GM18519 (cell line): ENCODE results near the gene CD33.
"Not testable (repeated sequence)": the region's sequence is repeated elsewhere in the genome, so short reads cannot be mapped to it uniquely, and the experiment has no call there.

Experiments
- ATAC-seq: cut with Tn5 transposase; IDR thresholded peaks from one replicate; pipeline ENCODE4 v1.9.1; 2021; ENCODE audit warnings: mild to moderate bottlenecking, moderate library complexity; ENCODE audit not compliant: unreplicated experiment, low FRiP score

Gene CD33

DNA sequence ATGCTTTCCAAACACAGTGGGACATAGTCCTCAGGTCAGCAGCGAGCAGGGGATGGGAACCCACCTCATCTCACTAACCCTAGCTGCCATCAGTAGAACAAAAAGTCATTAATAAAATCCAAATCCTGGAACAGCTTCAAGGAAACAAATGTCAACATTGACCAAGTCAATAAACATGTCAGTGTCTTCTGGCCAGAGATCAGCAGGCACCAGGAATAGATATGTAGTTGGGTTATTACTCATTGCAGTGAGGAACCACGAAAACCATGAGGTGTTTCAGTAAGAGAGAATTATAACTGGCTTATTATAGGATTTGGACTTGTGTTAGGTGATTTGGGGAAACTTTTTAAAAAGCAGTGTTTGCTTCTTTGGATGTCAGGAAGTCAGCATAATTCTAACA lies 17.1 kb upstream of the CD33 start:
- ATAC-seq, result no peak

DNA sequence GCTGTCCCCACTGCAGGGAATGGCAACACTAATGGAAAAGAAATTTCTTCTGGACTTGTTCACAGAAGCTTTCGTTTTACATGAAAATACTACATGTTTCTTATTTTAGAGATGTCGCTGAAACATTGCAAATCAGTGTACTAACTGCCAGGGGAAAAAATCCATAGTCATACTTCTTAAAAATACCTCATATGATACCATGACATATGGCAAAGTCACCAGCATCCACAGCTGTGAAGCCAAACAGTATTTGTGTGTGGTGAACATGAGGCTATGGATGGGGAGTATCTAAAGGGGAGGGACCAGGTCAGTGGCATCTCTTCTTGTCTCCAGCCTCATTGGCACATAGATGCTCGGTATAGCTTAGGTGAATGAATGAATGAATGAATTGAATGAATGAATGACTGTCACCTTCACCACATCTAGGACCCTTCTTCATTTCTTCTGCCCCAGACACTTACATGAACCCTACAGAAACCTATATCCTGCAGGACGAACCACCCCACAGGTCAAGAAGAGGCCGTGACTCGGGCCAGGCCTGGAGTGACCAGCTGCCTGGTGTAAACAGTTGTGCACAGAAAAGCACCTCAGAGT lies 14.6 kb upstream of the CD33 start:
- ATAC-seq, result no peak

DNA sequence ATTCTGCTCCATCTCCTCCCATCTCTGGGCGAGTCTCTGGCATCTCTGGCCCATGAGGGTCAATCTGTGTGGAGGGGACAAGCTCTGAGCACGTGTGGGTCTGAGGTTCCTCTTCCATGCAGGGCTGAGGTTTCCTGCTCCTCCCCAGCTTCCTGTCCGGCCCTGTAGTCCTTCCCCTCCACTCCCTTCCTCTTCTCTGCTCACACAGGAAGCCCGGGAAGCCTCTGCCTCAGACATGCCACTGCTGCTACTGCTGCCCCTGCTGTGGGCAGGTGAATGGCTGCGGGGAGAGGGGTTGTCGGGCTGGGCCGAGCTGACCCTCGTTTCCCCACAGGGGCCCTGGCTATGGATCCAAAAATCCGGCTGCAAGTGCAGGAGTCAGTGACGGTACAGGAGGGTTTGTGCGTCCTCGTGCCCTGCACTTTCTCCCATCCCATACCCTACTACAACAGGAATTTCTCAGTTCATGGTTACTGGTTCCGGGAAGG lies 14.0 kb upstream of the CD33 start:
- ATAC-seq, result not testable (repeated sequence)

DNA sequence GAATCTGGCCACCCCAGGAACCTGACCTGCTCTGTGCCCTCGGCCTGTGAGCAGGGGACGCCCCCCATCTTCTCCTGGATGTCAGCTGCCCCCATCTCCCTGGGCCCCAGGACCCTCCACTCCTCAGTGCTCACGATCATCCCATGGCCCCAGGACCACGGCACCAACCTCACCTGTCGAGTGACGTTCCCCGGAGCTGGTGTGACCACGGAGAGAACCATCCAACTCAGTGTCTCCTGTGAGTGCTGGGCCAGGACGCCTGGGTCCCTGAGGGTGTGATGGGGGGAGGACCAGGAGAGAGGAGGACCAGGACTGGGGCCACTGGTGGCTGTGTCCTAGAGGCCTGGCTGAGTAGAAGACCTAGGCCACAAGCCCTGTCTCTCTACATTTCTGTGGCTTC lies 13.0 kb upstream of the CD33 start:
- ATAC-seq, result no peak

DNA sequence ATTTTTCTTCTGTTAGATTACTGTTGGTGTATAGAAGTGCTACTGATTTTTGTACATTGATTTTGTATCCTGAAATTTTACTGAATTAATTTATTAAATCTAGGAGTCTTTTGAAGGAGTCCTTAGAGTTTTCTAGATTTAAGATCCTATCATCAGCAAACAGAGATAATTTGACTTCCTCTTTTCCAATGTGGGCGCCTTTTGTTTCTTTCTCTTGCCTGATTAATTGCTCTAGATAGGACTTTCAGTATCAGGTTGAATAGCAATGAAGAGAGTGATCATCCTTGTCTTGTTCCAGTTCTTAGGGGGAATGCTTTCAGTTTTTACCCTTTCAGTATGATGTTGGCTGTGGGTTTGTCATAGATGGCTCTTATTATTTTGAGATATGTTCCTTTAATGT lies 5.6 kb upstream of the CD33 start:
- ATAC-seq, result no peak

DNA sequence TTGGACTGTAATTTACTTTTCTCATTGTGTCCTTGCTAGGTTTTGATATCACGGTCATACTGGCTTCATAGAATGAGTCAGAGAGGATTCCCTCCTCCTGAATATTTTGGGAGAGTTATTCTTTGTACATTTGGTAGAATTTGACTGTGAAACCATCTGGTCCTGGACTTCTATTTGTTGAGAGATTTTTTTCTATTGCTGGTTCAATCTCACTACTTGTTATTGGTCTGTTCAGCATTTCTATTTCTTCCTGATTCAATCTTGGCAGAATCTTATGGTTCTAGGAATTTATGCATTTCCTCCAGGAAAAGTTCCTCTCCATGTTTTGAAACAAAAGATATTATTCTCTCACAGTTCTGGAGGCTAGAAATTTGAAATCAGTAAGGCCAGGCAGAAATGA lies 4.9 kb upstream of the CD33 start:
- no peak for ATAC-seq

DNA sequence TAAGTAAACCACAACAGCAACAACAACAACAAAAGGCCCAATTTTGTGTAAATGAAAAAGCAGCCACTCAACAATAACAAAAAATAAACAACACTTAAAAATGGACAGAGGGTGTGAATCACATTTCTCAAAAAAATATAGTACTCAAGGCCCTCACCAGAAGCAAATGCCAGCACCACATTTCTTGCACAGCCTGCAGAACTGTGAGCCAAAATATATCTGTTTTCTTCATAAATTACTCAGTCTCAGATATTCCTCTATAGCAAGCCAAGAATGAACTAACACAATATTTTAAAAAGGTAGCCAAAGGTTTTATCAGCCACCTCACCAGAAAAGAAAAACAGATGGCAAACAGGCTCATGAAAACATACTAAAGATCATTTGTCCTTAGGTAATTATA lies 3.9 kb upstream of the CD33 start:
- ATAC-seq, result no peak

DNA sequence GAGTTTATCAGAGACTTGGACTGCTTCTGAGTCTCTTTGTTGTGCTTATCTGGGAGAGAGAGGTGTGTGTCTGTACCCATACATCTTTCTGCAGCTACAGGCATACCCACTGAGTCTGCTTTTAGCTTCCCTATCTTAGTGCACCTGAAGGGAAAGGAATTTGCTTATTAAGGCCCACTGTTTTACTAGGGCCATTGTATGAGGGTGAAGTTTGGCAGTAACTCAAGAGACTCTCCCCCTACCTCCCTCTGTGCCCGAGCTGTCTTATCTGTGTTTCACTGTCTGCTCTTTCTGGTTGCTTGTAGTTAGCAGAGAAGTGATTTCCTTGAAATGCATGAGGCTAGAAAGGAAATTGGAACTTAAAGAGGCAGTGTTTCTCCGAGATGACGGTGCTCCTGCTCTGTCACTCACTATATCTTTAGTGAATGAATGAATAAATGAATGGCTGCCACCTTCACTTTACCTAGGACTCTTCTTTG lies 678 bp upstream of the CD33 start:
- ATAC-seq, result no peak

DNA sequence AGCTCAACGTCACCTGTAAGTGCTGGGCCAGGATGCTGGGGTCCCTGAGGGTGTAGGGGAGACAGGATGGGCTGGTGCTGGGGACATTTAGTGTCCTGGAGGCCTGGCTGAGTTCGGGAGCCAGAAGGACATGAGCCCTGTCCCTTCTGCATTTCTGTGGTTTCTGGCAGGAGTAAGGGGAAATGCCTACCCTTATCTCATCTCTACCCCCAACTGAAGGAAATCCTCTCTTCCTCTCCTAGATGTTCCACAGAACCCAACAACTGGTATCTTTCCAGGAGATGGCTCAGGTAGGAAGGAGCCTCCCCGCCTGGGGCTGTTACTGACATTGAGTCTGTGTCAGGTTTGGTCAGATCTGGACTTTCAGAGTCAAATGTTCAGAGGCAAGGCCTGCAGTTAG lies 1.2 kb downstream of the CD33 start:
- no peak for ATAC-seq

DNA sequence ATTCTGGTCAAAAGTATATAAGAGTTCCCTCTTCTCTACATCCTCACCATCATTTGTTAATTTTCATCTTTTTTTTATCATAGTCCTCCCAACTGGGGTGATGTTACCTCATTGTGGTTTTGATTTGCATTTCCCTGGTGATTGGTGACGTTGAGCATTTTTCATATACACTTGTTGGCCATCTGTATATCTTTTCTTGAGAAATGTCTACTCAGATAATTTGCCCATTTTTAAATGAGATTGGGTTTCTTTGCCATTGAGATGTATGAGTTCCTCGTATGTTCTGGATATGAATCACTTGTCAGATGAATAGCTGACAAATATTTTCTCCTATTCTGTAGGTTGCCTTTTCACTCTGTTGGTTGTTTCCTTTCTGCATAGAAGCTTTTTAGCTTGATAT lies 2.4 kb downstream of the CD33 start:
- no peak for ATAC-seq

DNA sequence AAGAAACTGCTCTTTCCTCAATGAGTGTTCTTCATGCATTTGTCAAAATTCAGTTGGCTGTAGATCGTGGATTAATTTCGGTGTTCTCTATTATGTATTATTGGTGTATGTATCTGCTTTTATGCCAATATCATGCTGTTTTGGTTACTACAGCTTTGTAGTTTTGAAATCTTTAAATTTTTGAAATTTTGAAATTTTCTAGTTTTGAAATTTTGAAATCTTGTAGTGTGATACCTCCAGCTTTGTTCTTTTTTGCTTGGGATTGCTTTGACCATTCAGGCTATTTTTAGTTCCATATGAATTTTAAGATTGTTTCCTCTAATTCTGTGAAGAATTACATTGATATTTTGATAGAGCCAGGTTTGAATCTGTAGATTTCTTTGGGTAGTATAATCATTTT lies 3.1 kb downstream of the CD33 start:
- ATAC-seq, result no peak

DNA sequence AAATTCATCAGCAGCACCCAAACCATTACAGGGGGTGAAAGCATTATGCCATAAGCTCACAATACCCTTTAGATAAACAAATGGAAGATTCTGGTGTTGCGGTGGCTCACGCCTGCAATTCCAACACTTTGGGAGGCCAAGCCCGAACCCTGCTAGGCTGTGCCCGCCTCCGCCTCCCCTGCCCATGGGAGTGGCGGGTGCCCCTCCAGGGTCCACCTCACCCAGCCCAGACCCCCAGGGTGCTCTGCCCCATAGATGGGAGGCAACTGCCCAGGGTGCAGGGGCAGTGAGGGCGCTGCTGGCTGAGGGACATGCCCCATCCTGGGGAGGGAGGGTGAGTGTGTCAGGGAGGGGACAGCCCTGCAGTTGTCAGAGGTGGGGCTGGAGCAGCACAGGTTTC lies 16.0 kb downstream of the CD33 start:
- ATAC-seq, result no peak

DNA sequence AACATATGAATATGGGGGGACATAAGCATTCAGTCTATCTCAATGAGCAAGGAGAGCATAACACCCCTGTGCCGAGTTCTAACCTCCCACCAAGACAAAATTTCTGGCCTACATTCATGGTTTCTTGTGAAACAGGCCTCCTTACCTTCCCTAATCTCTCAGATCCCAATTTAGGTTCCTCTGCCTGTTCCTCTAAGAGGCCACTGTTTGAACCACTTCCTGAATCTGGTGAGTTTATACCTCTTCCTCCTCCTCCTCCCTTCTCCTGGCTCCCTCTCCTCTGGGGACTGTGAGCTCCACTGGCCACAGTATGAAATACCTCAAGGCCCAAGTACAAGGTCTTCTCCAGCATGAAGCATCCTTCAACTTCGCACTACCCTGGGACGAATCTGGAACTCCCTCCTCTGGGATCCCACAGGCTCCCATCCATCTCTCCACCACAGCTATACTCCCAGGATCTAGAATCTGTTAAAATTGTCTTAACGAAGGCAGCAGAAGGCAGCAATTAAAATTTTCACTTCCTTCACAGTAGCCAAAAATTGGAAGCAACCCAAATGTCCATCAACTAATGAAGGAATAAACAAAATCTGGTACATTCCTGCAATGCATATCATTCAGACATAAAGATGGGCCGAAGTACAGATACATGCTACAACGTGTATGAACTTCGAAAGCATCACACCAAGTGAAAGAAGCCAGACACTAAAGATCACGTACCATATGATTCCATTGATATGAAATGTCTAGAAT lies 18.2 kb downstream of the CD33 start:
- ATAC-seq, result no peak

DNA sequence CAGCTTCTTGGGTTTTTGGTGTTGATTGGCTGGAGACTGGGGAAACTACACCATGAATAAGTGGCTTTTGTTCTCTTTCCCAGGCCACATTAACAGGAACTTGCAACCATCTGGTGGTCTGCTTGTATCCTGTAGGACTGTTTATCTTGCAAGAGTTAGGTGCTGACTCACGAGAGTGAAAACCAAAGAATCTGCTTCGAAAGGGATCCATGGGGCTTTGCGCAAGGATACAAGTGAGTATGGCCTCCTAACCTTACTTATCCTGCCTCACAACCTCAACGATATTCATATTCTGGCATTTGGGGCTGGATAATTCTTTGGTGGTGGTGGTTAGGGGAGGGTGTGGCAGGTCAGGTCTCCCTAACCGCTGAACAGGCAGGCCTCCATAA lies 21.3 kb downstream of the CD33 start:
- ATAC-seq, result no peak

DNA sequence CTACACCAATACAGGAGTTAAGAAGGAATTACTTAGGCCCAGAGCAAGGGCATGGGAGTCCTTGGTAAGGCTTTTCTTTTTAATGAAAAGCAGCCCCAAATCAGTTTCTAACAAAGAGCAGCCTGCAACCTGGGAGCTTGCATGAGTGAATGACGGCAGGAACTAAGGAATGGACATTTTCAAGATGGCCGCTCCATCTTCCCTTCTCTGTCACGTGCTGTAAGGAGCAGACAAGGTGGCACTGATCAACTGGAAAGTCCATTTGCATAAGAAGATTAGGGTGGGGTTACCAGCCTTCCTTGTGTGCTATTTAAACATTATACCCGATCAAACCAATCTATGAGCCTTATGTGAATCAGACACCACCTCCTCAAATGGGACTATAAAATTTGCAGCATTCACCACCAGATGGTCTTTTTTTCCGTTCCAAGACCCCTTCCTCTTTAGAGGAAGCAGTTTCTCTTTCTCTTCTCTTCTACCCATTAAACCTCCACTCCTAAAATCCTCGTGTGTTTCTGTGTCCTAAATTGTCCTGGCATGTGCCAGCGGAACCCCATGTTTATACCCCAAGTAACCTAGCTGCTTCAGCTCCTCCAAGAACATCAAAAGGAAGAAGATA lies 23.2 kb downstream of the CD33 start:
- ATAC-seq, result no peak

DNA sequence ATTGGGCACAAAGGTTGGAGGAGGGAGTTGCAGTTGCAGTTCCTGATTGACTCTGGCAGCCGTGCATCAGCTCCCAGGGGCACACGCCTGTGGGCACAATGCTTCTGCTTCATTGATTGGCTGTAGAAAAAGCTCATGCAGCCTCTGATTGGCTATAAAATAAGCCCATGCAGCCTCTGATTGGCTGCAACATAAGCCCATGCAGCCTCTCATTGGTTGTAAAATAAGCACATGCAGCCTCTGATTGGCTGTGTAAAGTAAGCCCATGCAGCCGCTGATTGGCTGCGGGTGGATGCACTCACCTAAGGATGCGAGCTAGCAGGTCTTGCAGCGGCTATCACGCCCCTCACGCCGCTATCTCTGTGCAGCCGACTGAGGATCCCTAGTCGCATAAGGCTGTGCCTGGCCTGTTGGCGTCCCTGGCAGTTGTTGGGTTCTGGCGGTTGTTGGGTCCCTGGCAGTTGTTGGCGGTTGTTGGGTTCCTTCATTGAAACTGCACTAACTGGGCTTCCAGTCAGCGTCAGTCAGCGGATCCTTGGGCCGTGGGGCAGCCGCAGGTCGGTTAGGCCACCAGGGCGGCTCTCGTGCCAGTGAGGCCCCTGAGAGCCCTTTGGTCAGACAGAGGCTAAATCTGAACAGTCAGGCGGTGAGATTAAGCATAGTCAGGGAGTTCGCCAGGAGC lies 26.0 kb downstream of the CD33 start, which contains the start of gene SIGLECL1:
Gene SIGLECL1 (plus strand): TSS at position 295 of the 682 bp plus-strand sequence. CDS start 12,993 bp downstream, outside the sequence.
- no peak for ATAC-seq

DNA sequence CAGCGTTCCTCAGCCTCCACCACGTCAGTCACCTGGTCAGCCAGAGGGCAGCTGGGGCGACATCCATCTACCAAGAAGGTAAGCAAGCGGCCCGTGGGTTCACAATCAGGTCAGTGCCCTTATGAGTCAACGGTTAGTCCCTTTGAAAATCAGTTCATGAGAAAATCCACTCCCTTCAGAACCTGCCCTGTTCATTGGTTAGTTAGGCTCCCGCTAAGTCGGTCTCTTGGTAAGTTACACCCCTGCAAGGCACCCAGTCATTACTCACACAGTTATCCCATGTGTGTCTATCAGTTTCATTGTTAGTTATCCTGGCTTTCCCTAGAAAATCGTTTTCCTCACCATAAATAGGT lies 26.6 kb downstream of the CD33 start:
- no peak for ATAC-seq

DNA sequence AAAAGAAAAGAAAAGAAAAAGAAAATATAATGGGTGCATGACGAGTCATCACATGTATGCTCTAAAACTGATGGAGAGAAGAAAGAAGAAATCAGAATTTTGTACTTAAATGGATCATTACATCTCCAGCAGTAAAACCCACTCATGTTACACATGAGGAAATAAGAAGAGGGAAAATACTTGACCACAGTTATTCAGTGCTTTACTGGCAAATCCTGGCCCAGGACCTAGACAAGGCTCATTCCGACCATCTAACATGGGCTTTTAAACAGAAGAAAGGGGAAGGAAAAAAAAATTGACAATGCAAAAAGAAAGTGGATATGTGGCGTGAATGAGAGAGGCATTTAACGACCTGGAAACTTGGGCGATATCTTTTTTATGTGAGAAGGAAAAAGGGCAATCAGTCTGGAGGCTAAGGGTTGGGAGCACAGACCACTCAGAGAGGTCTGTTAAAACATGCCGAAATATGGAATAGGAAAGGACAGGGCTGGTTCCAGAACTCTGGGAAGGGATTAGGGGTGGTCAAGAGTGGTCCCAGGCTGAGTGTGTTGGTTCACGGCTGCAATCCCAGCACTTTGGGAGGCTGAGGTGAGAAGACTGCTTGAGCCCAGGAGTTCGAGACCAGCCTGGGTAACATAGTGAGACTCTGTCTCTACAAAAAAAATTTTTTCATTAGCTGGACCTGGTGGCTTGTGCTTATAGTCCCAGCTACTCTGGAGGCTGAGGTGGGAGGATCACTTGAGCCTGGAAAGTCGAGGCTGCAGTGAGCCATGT lies 27.6 kb downstream of the CD33 start:
- ATAC-seq, result no peak

DNA sequence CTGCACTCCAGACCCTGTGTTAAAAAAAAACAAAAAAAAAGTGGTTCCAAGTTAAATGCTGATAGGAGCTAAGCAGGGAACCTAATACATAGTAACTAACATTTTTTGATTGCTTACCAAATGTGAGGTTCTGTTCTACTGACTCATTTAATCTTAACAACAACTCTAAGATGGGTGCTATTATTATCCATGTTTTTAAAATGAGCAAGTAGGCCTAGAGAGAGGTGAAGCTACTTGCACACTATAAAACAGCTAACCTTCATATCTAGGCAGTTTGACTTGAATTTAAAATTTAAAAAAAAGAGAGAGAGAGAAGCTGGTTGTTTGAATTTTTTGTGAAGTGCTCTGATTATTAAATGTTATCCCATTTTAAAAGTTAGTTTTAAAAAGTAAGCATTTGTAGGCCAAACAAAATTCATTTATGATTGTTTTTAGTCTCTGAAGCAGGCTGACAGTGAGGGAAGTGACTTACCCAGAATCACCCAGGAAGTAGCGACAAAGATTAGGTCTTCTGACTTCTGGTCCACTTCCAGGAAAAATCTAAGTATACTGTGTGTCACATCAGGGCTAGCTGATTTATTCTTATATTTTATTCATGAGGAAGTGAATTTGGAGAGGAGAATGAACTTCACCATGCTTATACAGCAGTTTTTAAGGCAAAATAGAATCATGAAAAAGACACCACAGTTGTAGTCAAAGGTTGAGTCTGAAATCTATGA lies 28.4 kb downstream of the CD33 start:
- ATAC-seq, result no peak

DNA sequence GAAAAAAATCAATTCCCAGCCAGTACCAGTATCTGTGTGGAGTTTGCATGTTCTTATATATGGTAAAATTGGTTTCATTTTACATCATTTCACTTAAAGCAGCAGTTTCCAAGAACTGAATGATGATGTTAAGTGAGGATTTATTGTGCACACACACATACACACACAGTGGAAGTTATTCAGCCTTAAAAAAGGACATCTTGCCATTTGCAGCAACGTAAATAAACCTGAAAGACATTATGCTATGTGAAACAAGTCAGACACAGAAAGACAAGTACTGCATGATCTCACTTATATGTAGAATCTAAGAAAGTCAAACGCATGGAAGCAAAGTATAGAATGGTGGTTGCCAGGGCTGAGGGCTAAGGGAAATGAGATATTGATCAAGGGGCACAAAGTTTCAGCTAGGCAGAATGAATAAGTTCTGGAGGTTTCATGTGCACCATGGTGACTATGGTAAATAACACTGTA lies 31.3 kb downstream of the CD33 start:
- ATAC-seq, result no peak
